ENCODE results near the gene VIPR2.

GRCh38 chr7:158997471-158997870 is 147.2 kb downstream of the VIPR2 start:
- TF ChIP-seq EZH2phosphoT487 (IDR thresholded peaks at IDR 0.05) (no peak), EZH2 (IDR thresholded peaks at IDR 0.05) (no peak)
